Measurements from ENCODE around the gene AMPH. TPM values are rescaled to one million over a fixed set of nuclear protein-coding genes. Genes with fewer than 3 reads are reported as not detected.

AMPH gene
- total RNA-seq, 1 experiment from 2014 or later: not detected

GRCh38 chr7:38565289-38565688 lies 65.9 kb downstream of the AMPH start:
- no peaks in the 10 kb centered on the region for H3K4me1 ChIP-seq (replicated peaks; ENCODE audit: insufficient read depth)
- no peaks in the 10 kb centered on the region for H3K36me3 ChIP-seq (ENCODE audit: low read depth)
- H4K20me1 ChIP-seq (ENCODE audit: insufficient read depth): no peaks in the 10 kb centered on the region
- H3K4me2 ChIP-seq: no peak overlapping the region
- intact Hi-C loops (cut with micrococcal nuclease; ENCODE audit: unreplicated experiment): no loop called here
- ChIA-PET CTCF (no interaction called here), POLR2A (ENCODE audit: unreplicated experiment) (no interaction called here)
- no peak overlapping the region for H2AFZ ChIP-seq
- BruUV-seq (replicated peaks): no TSS peak
- no peaks in the 10 kb centered on the region for H3K27me3 ChIP-seq (ENCODE audit: insufficient read depth, low read depth)
- no peaks in the 10 kb centered on the region for H3K79me2 ChIP-seq (ENCODE audit: low read depth)
- H3F3A ChIP-seq (ENCODE audit: insufficient read depth, low read depth): no peaks in the 10 kb centered on the region
- H3K9me3 ChIP-seq (ENCODE audit: insufficient read depth, low read depth): no peaks in the 10 kb centered on the region; the same call in 1 of the 2 replicates
- TF ChIP-seq CTCF (conservative IDR thresholded peaks at IDR 0.05) (no peak), EZH2 (IDR thresholded peaks at IDR 0.05; ENCODE audit: low read depth) (no peak)
- no peak for DNase-seq
- no peak overlapping the region for H3K27ac ChIP-seq
- no peak overlapping the region for H3K4me3 ChIP-seq
- 0 out of 2 replicates have a peak, but pooled peaks cover 5% of the 10 kb centered on the region for H3K9me2 ChIP-seq (ENCODE audit: insufficient read depth)

GRCh38 chr7:38563741-38564140 lies 67.4 kb downstream of the AMPH start:
- 0 out of 2 replicates have a peak, but pooled peaks cover 5% of the 10 kb centered on the region for H3K9me2 ChIP-seq (ENCODE audit: insufficient read depth)
- POLR2A ChIA-PET (ENCODE audit: unreplicated experiment): no interaction called here

GRCh38 chr7:38561166-38561565 lies 70.0 kb downstream of the AMPH start:
- H3K9me2 ChIP-seq (ENCODE audit: insufficient read depth): no peaks in the 10 kb centered on the region
- DNase-seq: no peak
- no peak overlapping the region for H2AFZ ChIP-seq
- H3K79me2 ChIP-seq (ENCODE audit: low read depth): no peaks in the 10 kb centered on the region
- H4K20me1 ChIP-seq (ENCODE audit: insufficient read depth): no peaks in the 10 kb centered on the region
- no peaks in the 10 kb centered on the region for H3K4me1 ChIP-seq (replicated peaks; ENCODE audit: insufficient read depth)
- TF ChIP-seq EZH2 (IDR thresholded peaks at IDR 0.05; ENCODE audit: low read depth) (no peak), CTCF (conservative IDR thresholded peaks at IDR 0.05) (no peak)
- no peak overlapping the region for H3K4me2 ChIP-seq
- no peaks in the 10 kb centered on the region; the same call in 1 of the 2 replicates for H3K9me3 ChIP-seq (ENCODE audit: insufficient read depth, low read depth)
- no peak overlapping the region for H3K4me3 ChIP-seq
- ChIA-PET CTCF (no interaction called here), POLR2A (ENCODE audit: unreplicated experiment) (no interaction called here)
- H3K27ac ChIP-seq: no peak overlapping the region
- H3K27me3 ChIP-seq (ENCODE audit: insufficient read depth, low read depth): peaks cover 13% of the 10 kb centered on the region
- intact Hi-C loops (cut with micrococcal nuclease; ENCODE audit: unreplicated experiment): no loop called here
- H3F3A ChIP-seq (ENCODE audit: insufficient read depth, low read depth): no peaks in the 10 kb centered on the region
- no TSS peak for BruUV-seq (replicated peaks)
- no peaks in the 10 kb centered on the region for H3K36me3 ChIP-seq (ENCODE audit: low read depth)

More at GRCh38 chr7:38563741-38564140, 67.4 kb downstream of the AMPH start:
- no peak for DNase-seq
- no peaks in the 10 kb centered on the region for H3K36me3 ChIP-seq (ENCODE audit: low read depth)
- no peak for TF ChIP-seq CTCF (conservative IDR thresholded peaks at IDR 0.05)
- no peaks in the 10 kb centered on the region for H4K20me1 ChIP-seq (ENCODE audit: insufficient read depth)
- intact Hi-C loops (cut with micrococcal nuclease; ENCODE audit: unreplicated experiment): no loop called here
- H3K27me3 ChIP-seq (ENCODE audit: insufficient read depth, low read depth): no peaks in the 10 kb centered on the region
- no peaks in the 10 kb centered on the region; the same call in 1 of the 2 replicates for H3K9me3 ChIP-seq (ENCODE audit: insufficient read depth, low read depth)
- no peaks in the 10 kb centered on the region for H3K4me1 ChIP-seq (replicated peaks; ENCODE audit: insufficient read depth)
- H2AFZ ChIP-seq: no peak overlapping the region
- BruUV-seq (replicated peaks): no TSS peak
- CTCF ChIA-PET: no interaction called here
- no peaks in the 10 kb centered on the region for H3F3A ChIP-seq (ENCODE audit: insufficient read depth, low read depth)
- no peak overlapping the region for H3K4me2 ChIP-seq
- no peak overlapping the region for H3K27ac ChIP-seq
- H3K79me2 ChIP-seq (ENCODE audit: low read depth): no peaks in the 10 kb centered on the region
- H3K4me3 ChIP-seq: no peak overlapping the region
